Caco-2 (cell line): Measurements from ENCODE around the gene RIC8A. TPM values are rescaled to one million over a fixed set of nuclear protein-coding genes. Genes with fewer than 3 reads are reported as not detected.

Experiments used
- BruUV-seq: library from RNA; stranded (reverse); fragments of 400-500 nt; replicated peaks from 2 replicates; lab custom pipeline; 2021; lab: Mats Ljungman, UMichigan
- CTCF ChIA-PET: fragments of 300-600 bp; sonication (Branson Sonifier 250); formaldehyde crosslinking; loops from one replicate; lab custom pipeline; 2022; ENCODE audit warnings: antibody characterized with exemption; lab: Charles Lee
- POLR2A ChIA-PET: fragments of 300-600 bp; sonication (Branson Sonifier 250); formaldehyde crosslinking; loops from one replicate; lab custom pipeline; 2022; ENCODE audit warnings: antibody characterized with exemption; lab: Charles Lee
- DNase-seq, 2 experiments: peaks; one replicate each; pipeline versions ENCODE4 v3.0.0 to v3.0.0-alpha.2; 2020 to 2022
- H3K27me3 ChIP-seq: replicated peaks from 2 replicates; pipeline ENCODE4 v1.6.0; 2011; ENCODE audit warnings: low read length; ENCODE audit not compliant: control insufficient read depth, insufficient read depth
- H3K36me3 ChIP-seq: 2 replicates; pipeline ENCODE4 v1.5.1; 2011; ENCODE audit warnings: low read length; ENCODE audit not compliant: control insufficient read depth, insufficient read depth
- H3K4me1 ChIP-seq: fragments of 250-450 bp; sonication (Bioruptor Pico); 2 replicates; pipeline ENCODE4 v1.5.1; 2020; ENCODE audit warnings: mild to moderate bottlenecking
- H3K4me3 ChIP-seq: 2 replicates; pipeline ENCODE4 v1.5.1; 2011; ENCODE audit warnings: low read depth, mild to moderate bottlenecking, control low read depth, low read length
- H3K9me3 ChIP-seq: fragments of 250-450 bp; sonication (Bioruptor Pico); 2 replicates; pipeline ENCODE4 v1.5.1; 2020; ENCODE audit warnings: mild to moderate bottlenecking, moderate library complexity
- H3K27ac Mint-ChIP-seq: one replicate; pipeline ENCODE4 v1.8.0; 2022; ENCODE audit warnings: mixed read lengths; ENCODE audit not compliant: unreplicated experiment
- H3K27me3 Mint-ChIP-seq: one replicate; pipeline ENCODE4 v1.8.0; 2022; ENCODE audit warnings: mixed read lengths; ENCODE audit not compliant: insufficient read depth, unreplicated experiment
- H3K36me3 Mint-ChIP-seq: one replicate; pipeline ENCODE4 v1.8.0; 2022; ENCODE audit warnings: mild to moderate bottlenecking, mixed read lengths; ENCODE audit not compliant: insufficient read depth, unreplicated experiment
- H3K4me1 Mint-ChIP-seq: one replicate; pipeline ENCODE4 v1.8.0; 2022; ENCODE audit warnings: low read depth, mixed read lengths; ENCODE audit not compliant: unreplicated experiment
- H3K4me3 Mint-ChIP-seq: one replicate; pipeline ENCODE4 v1.8.0; 2022; ENCODE audit warnings: mild to moderate bottlenecking, moderate library complexity, mixed read lengths; ENCODE audit not compliant: unreplicated experiment
- H3K9me3 Mint-ChIP-seq: one replicate; pipeline ENCODE4 v1.8.0; 2022; ENCODE audit warnings: mixed read lengths; ENCODE audit not compliant: unreplicated experiment
- intact Hi-C: fragments of 100-400 bp; cut with micrococcal nuclease; formaldehyde crosslinking; loops from one replicate; pipeline ENCODE4 v1.10.0; 2022; ENCODE audit not compliant: unreplicated experiment
- total RNA-seq: library from RNA; stranded (reverse); gene quantifications from 2 replicates; pipeline ENCODE4 v1.2.3, GENCODE V29; 2022
- TF ChIP-seq, protein P1 (sequence below), 2 experiments: fragments of 200-600 bp in 1 of 2; IDR thresholded peaks; 1 replicate in 1 of 2; 2 replicates in 1 of 2; pipeline versions ENCODE4 v1.5.1 to v1.8.0; 2011 to 2022; ENCODE audit warnings: antibody characterized with exemption in 1 of 2, control low read depth in 1 of 2, inconsistent platforms in 1 of 2, low read depth in 1 of 2, low read length in 1 of 2, mild to moderate bottlenecking in 1 of 2, moderate library complexity in 1 of 2; ENCODE audit not compliant: insufficient read depth in 1 of 2, severe bottlenecking in 1 of 2, unreplicated experiment in 1 of 2

Gene RIC8A
- total RNA-seq, 1 experiment from 2014 or later = 97.1 TPM

DNA sequence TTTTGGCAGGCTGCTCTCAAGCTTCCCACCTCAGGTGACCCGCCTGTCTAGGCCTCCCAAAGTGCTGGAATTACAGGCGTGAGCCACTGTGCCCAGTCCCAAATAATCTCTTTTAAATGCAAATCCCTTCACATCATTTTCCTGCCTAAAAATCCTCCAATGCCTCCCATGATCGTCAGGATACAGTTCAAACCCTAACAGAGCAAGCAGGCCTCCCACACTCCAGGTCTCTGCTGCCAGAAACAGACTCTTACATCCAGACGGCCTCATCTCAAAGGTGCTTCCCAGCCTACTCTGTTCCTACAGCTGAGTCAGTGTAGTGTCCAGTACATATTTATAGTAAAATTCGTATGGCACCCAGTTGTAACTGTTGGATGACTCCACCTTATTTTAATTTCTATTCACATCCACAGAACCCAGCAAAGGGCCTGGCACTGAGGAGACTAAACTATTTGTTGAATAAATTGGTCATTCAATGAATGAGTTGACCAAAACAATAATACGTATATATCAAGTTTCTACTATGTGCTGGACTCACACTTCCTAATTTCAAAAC is 20.4 kb downstream of the RIC8A start:
- no peaks in the 10 kb centered on the region for H3K9me3 ChIP-seq
- BruUV-seq = no TSS peak
- H3K27me3 Mint-ChIP-seq = no peaks in the 10 kb centered on the region
- no peaks in the 10 kb centered on the region for H3K9me3 Mint-ChIP-seq
- no peaks in the 10 kb centered on the region for H3K4me1 ChIP-seq
- peaks cover under 1% of the 10 kb centered on the region for H3K36me3 Mint-ChIP-seq
- no peaks in the 10 kb centered on the region for H3K36me3 ChIP-seq
- POLR2A ChIA-PET = no interaction called here
- H3K27ac Mint-ChIP-seq = no peak overlapping the region
- intact Hi-C loops = no loop called here
- H3K4me3 ChIP-seq = no peak overlapping the region
- TF ChIP-seq, protein P1, sequence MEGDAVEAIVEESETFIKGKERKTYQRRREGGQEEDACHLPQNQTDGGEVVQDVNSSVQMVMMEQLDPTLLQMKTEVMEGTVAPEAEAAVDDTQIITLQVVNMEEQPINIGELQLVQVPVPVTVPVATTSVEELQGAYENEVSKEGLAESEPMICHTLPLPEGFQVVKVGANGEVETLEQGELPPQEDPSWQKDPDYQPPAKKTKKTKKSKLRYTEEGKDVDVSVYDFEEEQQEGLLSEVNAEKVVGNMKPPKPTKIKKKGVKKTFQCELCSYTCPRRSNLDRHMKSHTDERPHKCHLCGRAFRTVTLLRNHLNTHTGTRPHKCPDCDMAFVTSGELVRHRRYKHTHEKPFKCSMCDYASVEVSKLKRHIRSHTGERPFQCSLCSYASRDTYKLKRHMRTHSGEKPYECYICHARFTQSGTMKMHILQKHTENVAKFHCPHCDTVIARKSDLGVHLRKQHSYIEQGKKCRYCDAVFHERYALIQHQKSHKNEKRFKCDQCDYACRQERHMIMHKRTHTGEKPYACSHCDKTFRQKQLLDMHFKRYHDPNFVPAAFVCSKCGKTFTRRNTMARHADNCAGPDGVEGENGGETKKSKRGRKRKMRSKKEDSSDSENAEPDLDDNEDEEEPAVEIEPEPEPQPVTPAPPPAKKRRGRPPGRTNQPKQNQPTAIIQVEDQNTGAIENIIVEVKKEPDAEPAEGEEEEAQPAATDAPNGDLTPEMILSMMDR (IDR thresholded peaks at IDR 0.05; ENCODE audit: insufficient read depth in 1 of 2, low read depth in 1 of 2, low read length in 1 of 2, severe bottlenecking in 1 of 2, unreplicated experiment in 1 of 2) = no peak
- H3K4me1 Mint-ChIP-seq = no peaks in the 10 kb centered on the region
- no peaks in the 10 kb centered on the region for H3K27me3 ChIP-seq
- CTCF ChIA-PET = no interaction called here
- no peak overlapping the region for H3K4me3 Mint-ChIP-seq
- no peak for DNase-seq

DNA sequence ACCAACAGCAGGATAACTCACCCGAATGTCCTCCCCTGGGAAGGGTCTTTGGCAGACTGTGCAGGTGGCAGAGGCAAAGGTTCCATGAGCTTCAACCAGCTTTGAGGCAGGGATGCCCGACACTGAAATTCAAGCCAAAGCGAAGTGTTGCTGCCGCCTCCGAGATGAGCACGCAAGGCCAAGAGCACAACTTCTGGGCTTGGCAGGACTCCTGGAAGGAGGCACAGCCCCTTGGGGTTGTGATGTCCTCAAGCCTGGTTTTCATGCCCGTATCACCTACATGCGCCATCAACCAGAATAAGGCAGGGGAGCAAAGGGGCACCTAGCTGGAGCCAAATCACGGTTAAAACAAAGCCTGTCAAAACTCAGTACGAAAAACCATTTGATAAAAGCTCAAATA is 22.9 kb downstream of the RIC8A start:
- Histone ChIP-seq H3K27me3 (no peaks in the 10 kb centered on the region), H3K4me3 (no peak overlapping the region), H3K9me3 (no peaks in the 10 kb centered on the region), H3K4me1 (no peaks in the 10 kb centered on the region), H3K36me3 (no peaks in the 10 kb centered on the region)
- no TSS peak for BruUV-seq
- DNase-seq = no peak
- intact Hi-C loops = no loop called here
- ChIA-PET CTCF (no interaction called here), POLR2A (interaction anchor here (1.0 to 1.2 kb wide), 2 partner anchors 23 kb away, joined by 5 to 8 read pairs; partner anchors contain the start of genes BET1L and RIC8A)
- H3K27ac Mint-ChIP-seq = no peak overlapping the region
- H3K4me3 Mint-ChIP-seq = no peak overlapping the region
- TF ChIP-seq, protein P1 (IDR thresholded peaks at IDR 0.05; ENCODE audit: insufficient read depth in 1 of 2, low read depth in 1 of 2, low read length in 1 of 2, severe bottlenecking in 1 of 2, unreplicated experiment in 1 of 2) = no peak
- H3K4me1 Mint-ChIP-seq = no peaks in the 10 kb centered on the region
- H3K36me3 Mint-ChIP-seq = no peaks in the 10 kb centered on the region
- H3K9me3 Mint-ChIP-seq = no peaks in the 10 kb centered on the region
- H3K27me3 Mint-ChIP-seq = no peaks in the 10 kb centered on the region

DNA sequence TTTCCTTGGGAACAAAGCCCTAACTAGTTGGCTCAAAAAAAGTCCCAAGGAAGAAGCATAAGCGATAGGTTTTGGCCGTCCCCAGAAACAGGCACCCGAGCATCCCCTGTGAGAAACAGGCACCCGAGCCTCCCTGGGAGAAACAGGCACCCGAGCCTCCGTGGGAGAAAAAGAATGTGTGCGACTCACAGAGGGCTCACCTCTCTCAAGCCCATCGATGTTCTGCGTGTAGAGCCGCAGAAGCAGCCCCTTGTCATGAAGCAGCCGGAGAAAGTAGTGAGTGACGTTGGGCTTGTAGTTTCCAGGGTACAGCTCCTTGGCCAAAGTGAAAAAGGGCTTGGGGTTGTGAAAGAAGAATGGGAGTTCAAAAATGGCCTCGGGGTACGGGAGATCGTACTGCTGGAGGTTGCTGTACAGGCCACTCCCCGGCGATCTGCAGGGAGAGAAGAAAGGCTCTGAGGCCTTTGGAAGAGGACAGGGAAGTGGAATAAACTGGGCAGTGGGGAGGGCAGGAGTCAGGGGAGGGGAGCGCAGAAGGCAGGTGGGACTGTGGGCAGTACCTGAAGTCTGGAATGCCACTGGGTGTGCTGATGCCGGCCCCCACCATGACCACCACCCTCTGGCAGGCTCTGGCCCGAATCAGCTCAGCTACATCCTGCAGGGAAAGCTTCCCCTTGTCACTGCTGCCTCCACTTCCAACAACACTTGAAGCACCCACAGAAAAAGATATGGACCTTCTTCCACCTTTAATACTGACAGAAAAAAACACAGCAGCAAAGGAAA is 25.5 kb downstream of the RIC8A start:
- no TSS peak for BruUV-seq
- intact Hi-C loops = no loop called here
- Mint-ChIP-seq H3K27me3 (no peaks in the 10 kb centered on the region), H3K4me1 (no peaks in the 10 kb centered on the region), H3K9me3 (no peaks in the 10 kb centered on the region), H3K27ac (no peak overlapping the region), H3K4me3 (no peak overlapping the region), H3K36me3 (peaks cover 10% of the 10 kb centered on the region)
- POLR2A ChIA-PET = no interaction called here
- H3K4me1 ChIP-seq = peaks cover 3% of the 10 kb centered on the region; the same call in 1 of the 2 replicates
- H3K4me3 ChIP-seq = no peak overlapping the region
- no peak for DNase-seq
- CTCF ChIA-PET = interaction anchor here (1.0 kb wide), 1 partner anchor 26 kb away, joined by 3 read pairs; the partner anchor contains the start of genes BET1L and RIC8A
- no peaks in the 10 kb centered on the region for H3K36me3 ChIP-seq
- TF ChIP-seq, protein P1 (IDR thresholded peaks at IDR 0.05; ENCODE audit: insufficient read depth in 1 of 2, low read depth in 1 of 2, low read length in 1 of 2, severe bottlenecking in 1 of 2, unreplicated experiment in 1 of 2) = no peak
- H3K27me3 ChIP-seq = no peaks in the 10 kb centered on the region
- H3K9me3 ChIP-seq = no peaks in the 10 kb centered on the region
